Neuronal stem cell (in vitro differentiated cells): ENCODE results near the gene FARP1.
A peak's percentile ranks its signal among the peaks of the same experiment; 100 is the strongest.

Experiments
- DNase-seq: peaks from one replicate; pipeline ENCODE4 v3.0.0-alpha.2; 2013; ENCODE audit warnings: low spot score
- H2AFZ ChIP-seq: one replicate; pipeline ENCODE4 v1.6.1; 2013; ENCODE audit warnings: mild to moderate bottlenecking, low read length, inconsistent platforms
- H2AK5ac ChIP-seq: 2 replicates; pipeline ENCODE4 v1.6.1; 2013; ENCODE audit warnings: low read depth, mild to moderate bottlenecking, inconsistent platforms, low read length, moderate library complexity, mixed read lengths
- H2BK120ac ChIP-seq: 2 replicates; pipeline ENCODE4 v1.6.1; 2013; ENCODE audit warnings: low read depth, mild to moderate bottlenecking, inconsistent platforms, low read length, moderate library complexity, mixed read lengths
- H2BK12ac ChIP-seq: one replicate; pipeline ENCODE4 v1.6.1; 2013; ENCODE audit warnings: low read length, inconsistent platforms
- H2BK15ac ChIP-seq: 2 replicates; pipeline ENCODE4 v1.6.1; 2013; ENCODE audit warnings: mild to moderate bottlenecking, low read length, inconsistent platforms, mixed read lengths
- H2BK5ac ChIP-seq: one replicate; pipeline ENCODE4 v1.6.1; 2013; ENCODE audit warnings: inconsistent platforms, mild to moderate bottlenecking, low read length, moderate library complexity
- H3K14ac ChIP-seq: one replicate; pipeline ENCODE4 v1.6.1; 2013; ENCODE audit warnings: low read length, inconsistent platforms
- H3K18ac ChIP-seq: 2 replicates; pipeline ENCODE4 v1.6.1; 2013; ENCODE audit warnings: low read length, inconsistent platforms
- H3K23ac ChIP-seq: 2 replicates; pipeline ENCODE4 v1.6.1; 2013; ENCODE audit warnings: low read depth, mild to moderate bottlenecking, mixed read lengths, low read length, inconsistent platforms; ENCODE audit not compliant: poor library complexity
- H3K27ac ChIP-seq: replicated peaks from 3 replicates; pipeline ENCODE4 v1.5.1; 2013; ENCODE audit warnings: low read length, inconsistent platforms
- H3K27me3 ChIP-seq, 3 experiments: 2 replicates each; pipeline ENCODE4 v1.6.1; 2013; ENCODE audit warnings: low read length in 3 of 3, mild to moderate bottlenecking in 2 of 3, inconsistent platforms in 1 of 3, low read depth in 1 of 3, mixed read lengths in 1 of 3, moderate library complexity in 1 of 3; ENCODE audit not compliant: control insufficient read depth in 3 of 3, insufficient read depth in 3 of 3
- H3K36me3 ChIP-seq, 2 donors: replicated peaks in 1 of 2; 2 replicates each; pipeline ENCODE4 v1.6.1; 2013; ENCODE audit warnings: low read length in 2 of 2; ENCODE audit not compliant: control insufficient read depth in 2 of 2, insufficient read depth in 2 of 2
- H3K4ac ChIP-seq: 2 replicates; pipeline ENCODE4 v1.6.1; 2013; ENCODE audit warnings: inconsistent platforms, mild to moderate bottlenecking, low read length, moderate library complexity
- H3K4me1 ChIP-seq, 2 donors: 1 replicate in 1 of 2; 2 replicates in 1 of 2; pipeline ENCODE4 v1.6.1; 2013; ENCODE audit warnings: low read length in 2 of 2, low read depth in 1 of 2; ENCODE audit not compliant: control insufficient read depth in 2 of 2, insufficient read depth in 1 of 2
- H3K4me2 ChIP-seq: one replicate; pipeline ENCODE4 v1.6.1; 2013; ENCODE audit warnings: mild to moderate bottlenecking, low read length, inconsistent platforms; ENCODE audit not compliant: insufficient read depth, poor library complexity, severe bottlenecking
- H3K4me3 ChIP-seq, 2 donors: 2 replicates each; pipeline ENCODE4 v1.5.1; 2013; ENCODE audit warnings: low read length in 2 of 2, mild to moderate bottlenecking in 2 of 2, inconsistent platforms in 1 of 2, moderate library complexity in 1 of 2
- H3K79me1 ChIP-seq: one replicate; pipeline ENCODE4 v1.6.1; 2013; ENCODE audit warnings: low read depth, mild to moderate bottlenecking, inconsistent platforms, low read length, moderate library complexity
- H3K9ac ChIP-seq: one replicate; pipeline ENCODE4 v1.6.1; 2013; ENCODE audit warnings: mild to moderate bottlenecking, low read depth, low read length, inconsistent platforms; ENCODE audit not compliant: poor library complexity
- H3K9me3 ChIP-seq, 2 donors: replicated peaks in 1 of 2; 2 replicates each; pipeline versions ENCODE3 to v1.6.1; 2013; ENCODE audit warnings: low read length in 2 of 2, mild to moderate bottlenecking in 2 of 2, inconsistent platforms in 1 of 2, low read depth in 1 of 2, mixed read lengths in 1 of 2, moderate library complexity in 1 of 2; ENCODE audit not compliant: control insufficient read depth in 2 of 2, insufficient read depth in 1 of 2
- H4K8ac ChIP-seq: one replicate; pipeline ENCODE4 v1.6.1; 2013; ENCODE audit warnings: low read depth, mild to moderate bottlenecking, inconsistent platforms, low read length, moderate library complexity
- H4K91ac ChIP-seq: one replicate; pipeline ENCODE4 v1.6.1; 2013; ENCODE audit warnings: low read length, low read depth, mild to moderate bottlenecking, inconsistent platforms; ENCODE audit not compliant: poor library complexity
- WGBS, 2 donors: extraction: QIAGEN DNeasy Blood & Tissue Kit; methylation state at CpG; one replicate each; pipeline ENCODE4 v1.1.7; 2013; ENCODE audit warnings: missing lambda C conversion rate in 2 of 2, mixed read lengths in 1 of 2; ENCODE audit not compliant: insufficient read length in 2 of 2, insufficient replicate concordance in 1 of 2; ENCODE audit errors: extremely low coverage in 2 of 2; 5-methylcytosine and 5-hydroxymethylcytosine counted together

The FARP1 gene

GRCh38 chr13:98103531-98103930, 39.4 kb upstream of the FARP1 start:
- no peak overlapping the region for H3K23ac ChIP-seq
- no peak overlapping the region for H2AFZ ChIP-seq
- H3K36me3 ChIP-seq = no peaks in the 10 kb centered on the region
- H4K8ac ChIP-seq = no peak overlapping the region
- no peak overlapping the region for H3K14ac ChIP-seq
- H3K27me3 ChIP-seq = no peaks in the 10 kb centered on the region
- peaks cover 4 to 11% of the 10 kb centered on the region in 2 donors for H3K9me3 ChIP-seq
- H2AK5ac ChIP-seq = no peak overlapping the region
- no CpG with 5 or more reads among the region's 2 CpGs for WGBS, 2 donors
- H3K4me3 ChIP-seq = no peak overlapping the region
- no peak for DNase-seq
- H3K18ac ChIP-seq = no peak overlapping the region
- no peak overlapping the region for H2BK120ac ChIP-seq
- H2BK15ac ChIP-seq = no peak overlapping the region
- no peak overlapping the region for H3K27ac ChIP-seq
- H2BK5ac ChIP-seq = no peak overlapping the region
- no peak overlapping the region for H3K4me2 ChIP-seq
- H3K9ac ChIP-seq = no peak overlapping the region
- H3K79me1 ChIP-seq = no peaks in the 10 kb centered on the region
- H4K91ac ChIP-seq = no peak overlapping the region
- no peak overlapping the region for H3K4ac ChIP-seq
- no peak overlapping the region for H2BK12ac ChIP-seq
- H3K4me1 ChIP-seq = no peaks in the 10 kb centered on the region

GRCh38 chr13:98103942-98104880, 38.7 kb upstream of the FARP1 start:
- H4K8ac ChIP-seq = no peak overlapping the region
- no peak overlapping the region for H3K27ac ChIP-seq
- no peak overlapping the region for H3K23ac ChIP-seq
- no peaks in the 10 kb centered on the region for H3K27me3 ChIP-seq
- no peak overlapping the region for H3K4me3 ChIP-seq
- DNase-seq = no peak
- H3K18ac ChIP-seq = peak overlapping the region; percentile 5
- no peaks in the 10 kb centered on the region for H3K4me1 ChIP-seq
- H3K4me2 ChIP-seq = no peak overlapping the region
- no peaks in the 10 kb centered on the region for H3K36me3 ChIP-seq
- H2AK5ac ChIP-seq = no peak overlapping the region
- H2AFZ ChIP-seq = no peak overlapping the region
- H3K9ac ChIP-seq = no peak overlapping the region
- H2BK12ac ChIP-seq = no peak overlapping the region
- no peak overlapping the region for H3K14ac ChIP-seq
- no peak overlapping the region for H3K4ac ChIP-seq
- no peak overlapping the region for H4K91ac ChIP-seq
- H3K9me3 ChIP-seq = peaks cover 4 to 11% of the 10 kb centered on the region in 2 donors
- H3K79me1 ChIP-seq = no peaks in the 10 kb centered on the region
- no peak overlapping the region for H2BK15ac ChIP-seq
- no peak overlapping the region for H2BK5ac ChIP-seq
- no CpG with 5 or more reads among the region's 10 CpGs for WGBS, 2 donors
- no peak overlapping the region for H2BK120ac ChIP-seq

GRCh38 chr13:98105929-98106336, 37.0 kb upstream of the FARP1 start:
- no peak for DNase-seq
- no peaks in the 10 kb centered on the region for H3K79me1 ChIP-seq
- H3K9ac ChIP-seq = no peak overlapping the region
- H3K27ac ChIP-seq = no peak overlapping the region
- no peak overlapping the region for H3K23ac ChIP-seq
- no peak overlapping the region for H3K18ac ChIP-seq
- no peaks in the 10 kb centered on the region for H3K36me3 ChIP-seq
- no peaks in the 10 kb centered on the region for H3K27me3 ChIP-seq
- no peak overlapping the region for H3K4me3 ChIP-seq
- no peak overlapping the region for H2BK15ac ChIP-seq
- no CpG with 5 or more reads among the region's 3 CpGs for WGBS, 2 donors
- no peaks in the 10 kb centered on the region for H3K4me1 ChIP-seq
- H3K9me3 ChIP-seq = peaks cover 0 to 7% of the 10 kb centered on the region in 2 donors
- no peak overlapping the region for H3K4ac ChIP-seq
- H2BK5ac ChIP-seq = no peak overlapping the region
- H4K91ac ChIP-seq = no peak overlapping the region
- no peak overlapping the region for H4K8ac ChIP-seq
- no peak overlapping the region for H2BK120ac ChIP-seq
- no peak overlapping the region for H3K4me2 ChIP-seq
- no peak overlapping the region for H2AK5ac ChIP-seq
- H2BK12ac ChIP-seq = no peak overlapping the region
- H3K14ac ChIP-seq = no peak overlapping the region
- no peak overlapping the region for H2AFZ ChIP-seq

GRCh38 chr13:98108341-98108740, 34.6 kb upstream of the FARP1 start:
- Histone ChIP-seq H2BK12ac (no peak overlapping the region), H2AFZ (no peak overlapping the region), H3K4me2 (no peak overlapping the region), H4K91ac (no peak overlapping the region), H3K27me3 (peaks cover 0 to 2% (median 0%) of the 10 kb centered on the region in 3 experiments), H2BK5ac (no peak overlapping the region), H3K23ac (no peak overlapping the region), H2BK120ac (no peak overlapping the region), H3K9me3 (peaks cover 0 to 7% of the 10 kb centered on the region in 2 donors), H3K4me3 (no peak overlapping the region), H3K14ac (no peak overlapping the region), H3K27ac (no peak overlapping the region), H3K18ac (no peak overlapping the region), H3K9ac (no peak overlapping the region), H4K8ac (no peak overlapping the region), H3K4me1 (no peaks in the 10 kb centered on the region), H2BK15ac (no peak overlapping the region), H3K36me3 (no peaks in the 10 kb centered on the region), H2AK5ac (no peak overlapping the region), H3K4ac (no peak overlapping the region), H3K79me1 (no peaks in the 10 kb centered on the region)
- DNase-seq = no peak
- WGBS, 2 donors = no CpG with 5 or more reads among the region's 3 CpGs
